Renal pelvis (tissue), 4 donors: ENCODE data around the gene SLC11A2. TPM values are rescaled to one million over a fixed set of nuclear protein-coding genes. Genes with fewer than 3 reads are reported as not detected.
"Not testable (repeated sequence)": the region's sequence is repeated elsewhere in the genome, so short reads cannot be mapped to it uniquely, and the experiment has no call there.

Experiments
- DNase-seq: peaks from one replicate; pipeline ENCODE4 v3.0.0-alpha.2; 2013
- polyA plus RNA-seq, 3 donors: library from polyadenylated mRNA; unstranded; fragments of 120-200 nt; gene quantifications; one replicate each; pipeline ENCODE4 v1.2.1, GENCODE V29; 2013; ENCODE audit not compliant: insufficient read length in 3 of 3

Gene SLC11A2
- polyA plus RNA-seq, 3 donors = 43.4 to 75.2 (median 60.4) TPM

DNA sequence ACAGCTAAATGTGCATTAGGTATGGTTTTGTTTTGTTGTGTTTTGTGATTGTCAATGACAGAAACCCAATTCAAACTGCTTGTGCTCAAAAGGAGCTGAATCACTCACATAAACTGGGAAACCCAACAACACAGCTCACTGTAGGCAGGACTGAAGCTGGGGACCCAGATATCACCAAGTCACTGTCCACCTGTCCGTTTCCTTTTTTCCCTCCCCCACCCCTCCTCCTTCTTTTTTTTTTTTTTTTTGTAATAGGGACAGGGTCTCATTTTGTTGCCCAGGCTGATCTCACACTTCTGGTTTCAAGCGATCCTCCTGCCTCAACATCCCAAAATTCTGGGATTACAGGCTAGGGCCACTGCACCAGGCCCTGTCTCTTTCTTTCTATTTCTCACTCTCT lies 6.9 kb upstream of the SLC11A2 start:
- DNase-seq = no peak

- no peak for DNase-seq
Measured at GRCh38 chr12:51028813-51029150, 2.6 kb upstream of the SLC11A2 start.

DNA sequence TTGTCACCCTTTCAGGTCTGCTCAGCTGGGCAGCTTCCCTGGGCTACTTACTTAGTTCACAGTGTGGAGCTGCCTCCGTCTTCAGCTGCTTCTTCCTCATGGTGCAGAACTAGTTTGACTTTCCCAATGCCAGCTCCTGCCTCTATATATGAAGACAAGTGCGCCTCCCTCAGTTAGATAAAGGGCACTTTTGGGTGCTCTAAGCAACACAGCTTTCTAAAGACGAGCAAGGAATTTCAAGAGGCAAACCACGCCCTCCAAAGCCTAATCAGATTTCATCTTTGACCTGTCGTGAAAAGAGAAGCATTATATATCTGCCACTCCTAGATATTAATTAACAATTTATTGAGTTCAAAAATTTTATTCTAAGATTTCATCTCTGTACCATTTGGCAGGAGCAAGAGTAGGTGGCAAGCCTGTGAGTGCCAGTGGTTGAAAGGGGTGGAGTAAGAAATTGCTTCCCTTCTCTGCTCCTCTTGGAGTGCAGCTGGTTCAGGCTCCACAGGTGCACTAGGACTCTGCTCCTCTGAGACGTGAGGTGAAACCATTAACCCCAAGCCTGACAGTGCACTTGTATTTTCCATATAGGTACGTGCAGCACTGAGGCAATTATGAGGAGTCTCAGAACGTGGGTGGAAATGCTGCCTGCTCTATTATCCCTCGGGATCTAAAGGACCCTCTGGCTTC lies 2.1 kb upstream of the SLC11A2 start:
- DNase-seq = no peak

DNA sequence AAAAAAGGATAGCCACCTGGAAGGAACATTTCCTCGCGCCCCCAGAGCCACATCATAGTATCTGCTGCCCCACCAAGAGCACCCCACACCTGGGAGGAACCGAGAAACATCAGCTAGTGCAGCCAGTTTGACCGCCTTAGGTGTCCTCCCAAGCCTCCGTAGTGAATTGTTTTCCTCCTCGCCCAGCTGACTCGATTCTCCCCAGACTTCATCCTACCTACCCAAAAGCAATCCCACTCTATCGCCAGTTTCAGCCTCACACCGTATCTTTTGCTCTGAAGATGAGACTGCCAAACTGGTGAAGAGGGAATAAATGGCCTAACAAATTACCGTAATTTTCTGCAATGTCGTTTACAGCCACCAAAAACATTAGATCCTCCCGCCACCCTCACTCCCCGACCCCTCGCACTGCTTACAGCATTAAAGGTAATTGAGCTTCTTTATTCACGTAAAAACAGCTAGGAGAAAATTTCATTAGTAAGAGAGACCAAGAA lies 1.2 kb upstream of the SLC11A2 start:
- DNase-seq = no peak

GRCh38 chr12:51025338-51025835 lies 797 bp downstream of the SLC11A2 start:
- no peak for DNase-seq

DNA sequence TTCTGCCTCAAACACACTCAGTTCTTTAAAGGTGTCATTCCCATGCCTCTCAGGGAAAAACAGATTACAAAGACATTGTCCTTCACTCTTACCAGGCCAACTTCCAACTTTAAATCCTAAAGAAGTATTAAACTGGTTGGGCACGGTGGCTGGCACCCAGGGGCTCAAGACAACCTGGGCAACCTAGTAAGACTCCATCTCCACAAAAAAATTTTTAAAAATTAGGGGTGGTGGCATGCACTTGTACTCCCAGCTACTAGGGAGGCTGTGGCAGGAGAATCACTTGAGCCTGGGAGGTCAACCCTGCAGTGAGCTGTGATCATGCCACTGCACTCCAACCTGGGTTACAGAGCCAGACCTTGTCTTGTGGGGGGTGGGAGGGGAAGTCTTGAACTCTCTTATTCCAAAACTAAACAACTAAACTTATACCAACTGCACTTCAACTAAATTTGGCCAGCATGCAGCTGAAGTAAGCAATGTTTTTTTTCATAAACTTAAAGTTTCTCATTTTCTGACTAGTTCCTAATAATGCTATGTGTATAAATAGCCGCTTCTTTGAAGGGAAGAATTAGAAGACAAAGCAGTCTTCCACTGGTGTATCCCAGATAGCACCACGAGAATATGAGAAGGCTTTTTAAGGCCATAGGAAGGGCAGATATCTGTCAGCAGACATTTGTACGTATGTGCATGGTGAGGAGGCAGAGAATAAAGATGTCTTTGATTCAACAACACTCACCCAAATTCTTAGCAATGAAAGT lies 2.4 kb downstream of the SLC11A2 start:
- no peak for DNase-seq

- no peak for DNase-seq
Measured at GRCh38 chr12:51021694-51022093, 4.5 kb downstream of the SLC11A2 start.

GRCh38 chr12:51020448-51021182 lies 5.6 kb downstream of the SLC11A2 start:
- DNase-seq = no peak

- no peak for DNase-seq
Measured at GRCh38 chr12:51019927-51020326, 6.3 kb downstream of the SLC11A2 start.

GRCh38 chr12:51018956-51019355 lies 7.2 kb downstream of the SLC11A2 start:
- DNase-seq = no peak

- no peak for DNase-seq
Measured at GRCh38 chr12:51017452-51017851, 8.7 kb downstream of the SLC11A2 start.

GRCh38 chr12:51014467-51014866 lies 11.7 kb downstream of the SLC11A2 start:
- not testable (repeated sequence) for DNase-seq

GRCh38 chr12:51013441-51013840 lies 12.7 kb downstream of the SLC11A2 start:
- DNase-seq = no peak

DNA sequence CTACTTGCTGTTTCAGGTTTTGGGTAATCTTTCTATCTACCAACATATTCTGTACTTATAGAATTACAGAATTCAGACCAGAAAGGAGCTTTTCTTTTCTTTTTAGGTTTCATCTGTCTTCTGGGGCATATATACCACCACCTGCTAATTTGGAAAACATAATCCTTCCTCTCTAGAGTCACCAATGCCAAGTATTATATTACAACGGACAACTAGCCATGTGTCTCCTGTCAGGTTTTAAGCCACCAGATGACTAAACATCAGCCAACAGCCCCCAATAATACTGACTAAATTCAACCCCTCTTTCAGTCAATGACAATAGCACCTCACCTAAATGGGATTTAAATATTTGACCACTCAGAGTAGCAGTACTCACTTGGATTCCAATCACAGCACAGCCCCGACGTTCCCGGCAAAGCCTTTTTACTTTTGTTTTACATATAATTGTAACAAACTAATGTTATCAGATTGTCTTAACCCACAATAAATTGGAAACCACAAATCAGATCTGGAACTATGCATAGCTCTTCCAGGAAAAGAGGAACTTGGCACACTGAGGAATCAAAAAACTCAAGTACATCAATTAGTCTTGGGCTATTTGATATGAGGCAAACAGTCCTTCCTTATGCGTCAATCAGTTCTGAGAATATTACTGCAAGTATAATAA lies 13.5 kb downstream of the SLC11A2 start:
- no peak for DNase-seq

GRCh38 chr12:51011955-51012354 lies 14.2 kb downstream of the SLC11A2 start:
- no peak for DNase-seq

DNA sequence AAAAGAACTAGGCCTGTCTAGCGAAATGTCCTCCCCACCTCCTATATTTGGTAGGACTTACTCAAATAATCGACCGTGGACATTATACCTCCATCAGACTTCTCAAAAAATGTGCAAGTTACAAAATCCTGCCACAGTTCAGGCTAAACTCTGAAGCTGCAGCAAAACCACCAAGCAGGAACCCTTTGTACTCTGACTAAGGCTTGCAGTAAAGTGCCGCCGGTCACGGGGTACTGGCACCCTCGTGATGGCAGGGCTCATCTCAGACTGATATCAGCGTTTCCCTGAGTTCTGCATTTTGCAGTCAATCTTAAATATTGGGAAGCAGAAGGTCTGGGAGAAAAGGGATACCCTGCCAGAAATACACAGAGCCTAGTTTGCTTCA lies 17.1 kb downstream of the SLC11A2 start:
- no peak for DNase-seq

- no peak for DNase-seq
Measured at GRCh38 chr12:51008329-51009055, 17.7 kb downstream of the SLC11A2 start.

DNA sequence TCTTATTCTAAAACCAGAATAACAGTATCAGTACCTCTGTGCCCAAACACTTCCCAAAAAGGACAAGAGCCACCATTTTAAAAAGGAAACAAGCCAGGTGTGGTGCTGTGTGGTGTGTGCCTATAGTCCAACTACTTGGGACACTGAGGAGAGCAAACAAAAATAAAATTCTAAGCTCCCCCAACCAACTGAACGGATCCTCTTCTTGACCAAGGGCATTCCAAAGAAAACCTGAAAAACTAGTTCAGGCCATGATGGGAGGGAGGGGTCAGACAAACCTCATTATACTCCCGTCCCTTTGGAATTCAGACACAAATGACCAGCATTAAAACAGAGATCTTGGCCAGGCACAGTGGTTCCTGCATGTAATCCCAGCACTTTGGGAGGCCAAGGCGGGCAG lies 20.5 kb downstream of the SLC11A2 start:
- no peak for DNase-seq

- DNase-seq = no peak
Measured at GRCh38 chr12:51005030-51005429, 21.2 kb downstream of the SLC11A2 start.

DNA sequence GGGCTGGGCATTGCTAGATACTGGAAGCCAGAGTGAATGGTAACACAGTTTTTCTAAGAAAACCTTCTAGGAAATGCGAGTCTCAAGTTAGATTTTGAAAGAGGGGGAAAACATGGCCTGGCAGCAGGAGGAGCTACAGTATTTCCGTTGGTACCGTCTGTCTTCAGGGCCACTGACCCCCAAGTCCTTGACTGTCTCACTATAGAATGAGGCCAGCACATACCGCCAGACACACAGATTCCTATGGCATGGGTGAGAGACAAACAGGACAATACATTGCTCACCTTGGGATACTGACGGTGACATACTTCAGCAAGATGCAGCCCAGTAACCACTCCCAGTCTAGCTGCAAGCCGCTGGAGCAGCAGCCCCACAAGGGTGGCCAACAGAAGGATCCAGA lies 21.7 kb downstream of the SLC11A2 start:
- DNase-seq = no peak

- DNase-seq = no peak
Measured at GRCh38 chr12:51001799-51002198, 24.4 kb downstream of the SLC11A2 start.
